ENCODE data around the gene MMP8.

DNA sequence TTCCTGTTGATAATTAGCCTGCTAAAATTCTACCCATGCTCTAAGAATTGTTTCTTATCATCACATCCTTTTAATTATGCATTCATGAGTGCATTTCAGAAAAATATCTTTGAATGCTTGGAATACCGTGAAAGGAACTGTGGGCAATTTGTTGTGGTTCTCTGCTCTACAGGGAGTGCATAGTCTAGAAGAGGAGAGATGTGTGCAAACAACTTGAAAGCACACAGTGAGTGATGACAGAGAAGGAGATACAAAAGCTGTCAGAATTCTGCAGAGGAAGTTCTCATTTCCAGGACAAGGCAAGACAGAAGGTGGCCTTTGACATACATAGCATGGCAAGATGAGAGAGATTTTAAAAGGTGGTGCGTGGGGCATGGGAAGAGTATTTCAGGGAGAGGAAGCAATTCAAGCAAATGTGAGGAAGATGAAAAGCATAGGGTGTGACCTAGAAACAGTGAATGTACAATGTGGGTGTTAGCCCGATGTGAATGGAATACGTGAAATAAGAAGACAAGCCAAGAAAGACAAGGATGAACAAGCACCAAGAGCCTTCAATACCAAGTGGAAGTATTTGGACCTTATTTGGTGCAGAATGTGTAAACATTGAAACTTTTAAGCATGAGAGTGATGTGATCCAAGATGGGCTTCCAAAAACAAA, 5.0 kb downstream of the MMP8 start:
- TF ChIP-seq, protein P1, sequence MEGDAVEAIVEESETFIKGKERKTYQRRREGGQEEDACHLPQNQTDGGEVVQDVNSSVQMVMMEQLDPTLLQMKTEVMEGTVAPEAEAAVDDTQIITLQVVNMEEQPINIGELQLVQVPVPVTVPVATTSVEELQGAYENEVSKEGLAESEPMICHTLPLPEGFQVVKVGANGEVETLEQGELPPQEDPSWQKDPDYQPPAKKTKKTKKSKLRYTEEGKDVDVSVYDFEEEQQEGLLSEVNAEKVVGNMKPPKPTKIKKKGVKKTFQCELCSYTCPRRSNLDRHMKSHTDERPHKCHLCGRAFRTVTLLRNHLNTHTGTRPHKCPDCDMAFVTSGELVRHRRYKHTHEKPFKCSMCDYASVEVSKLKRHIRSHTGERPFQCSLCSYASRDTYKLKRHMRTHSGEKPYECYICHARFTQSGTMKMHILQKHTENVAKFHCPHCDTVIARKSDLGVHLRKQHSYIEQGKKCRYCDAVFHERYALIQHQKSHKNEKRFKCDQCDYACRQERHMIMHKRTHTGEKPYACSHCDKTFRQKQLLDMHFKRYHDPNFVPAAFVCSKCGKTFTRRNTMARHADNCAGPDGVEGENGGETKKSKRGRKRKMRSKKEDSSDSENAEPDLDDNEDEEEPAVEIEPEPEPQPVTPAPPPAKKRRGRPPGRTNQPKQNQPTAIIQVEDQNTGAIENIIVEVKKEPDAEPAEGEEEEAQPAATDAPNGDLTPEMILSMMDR (tag by site-specific recombination; IDR thresholded peaks at IDR 0.05) = no peak
- TF ChIP-seq ZNF211 (tag by site-specific recombination; IDR thresholded peaks at IDR 0.05; ENCODE audit: low read depth) (no peak), ZNF121 (tag by site-specific recombination; IDR thresholded peaks at IDR 0.05) (no peak), ZNF184 (tag by site-specific recombination; IDR thresholded peaks at IDR 0.05) (no peak), REST (tag by site-specific recombination; IDR thresholded peaks at IDR 0.05) (no peak), HOXA7 (CRISPR knock-in tag; IDR thresholded peaks at IDR 0.05; ENCODE audit: borderline replicate concordance) (no peak)

Measured in HEK293 (cell line).